Upper lobe of left lung (tissue), 6 donors: ENCODE results near the gene SVOP. TPM values are rescaled to one million over a fixed set of nuclear protein-coding genes. Genes with fewer than 3 reads are reported as not detected.
"Not testable (repeated sequence)": the region's sequence is repeated elsewhere in the genome, so short reads cannot be mapped to it uniquely, and the experiment has no call there.

ENCODE experiments used
- ATAC-seq, 2 donors: fragments of 200-7000 bp; cut with Tn5 transposase; one replicate each; pipeline ENCODE4 v1.9.1; 2022; ENCODE audit warnings: mild to moderate bottlenecking in 2 of 2, moderate library complexity in 2 of 2; ENCODE audit not compliant: low FRiP score in 2 of 2
- DNase-seq, 2 donors: peaks; one replicate each; pipeline ENCODE4 v3.0.0-alpha.2; 2019 to 2020
- H3K27ac ChIP-seq, 4 donors: fragments of 200-600 bp; sonication (generic); one replicate each; pipeline ENCODE4 v1.5.1; 2016 to 2019
- H3K27me3 ChIP-seq, 4 donors: fragments of 200-600 bp; sonication (generic); one replicate each; pipeline ENCODE4 v1.5.1; 2017 to 2019
- H3K36me3 ChIP-seq, 4 donors: fragments of 200-600 bp; sonication (generic); one replicate each; pipeline ENCODE4 v1.5.1; 2016 to 2019
- H3K4me1 ChIP-seq, 4 donors: fragments of 200-600 bp; sonication (generic); one replicate each; pipeline ENCODE4 v1.5.1; 2018 to 2019
- H3K4me3 ChIP-seq, 4 donors: fragments of 200-600 bp; sonication (generic); one replicate each; pipeline ENCODE4 v1.5.1; 2017 to 2019; ENCODE audit warnings: mild to moderate bottlenecking in 2 of 4, moderate library complexity in 1 of 4
- H3K9me3 ChIP-seq, 4 donors: fragments of 200-600 bp; sonication (generic); one replicate each; pipeline ENCODE4 v1.5.1; 2018 to 2019
- CTCF ChIP-seq, 6 experiments: fragments of 450-650 bp in 4 of 6; fragments of 200-600 bp in 2 of 6; sonication (generic) in 2 of 6; IDR thresholded peaks; one replicate each; pipeline ENCODE4 v1.5.1; 2016 to 2019; ENCODE audit warnings: antibody characterized with exemption in 6 of 6
- EP300 ChIP-seq, 4 donors: sonication (generic); formaldehyde crosslinking; IDR thresholded peaks; one replicate each; pipeline ENCODE4 v1.5.1; 2017; ENCODE audit warnings: antibody characterized with exemption in 4 of 4, control low read depth in 2 of 4
- POLR2A ChIP-seq, 4 donors: fragments of 450-650 bp; IDR thresholded peaks; one replicate each; pipeline ENCODE4 v1.5.1; 2016 to 2017; ENCODE audit warnings: antibody characterized with exemption in 4 of 4, mild to moderate bottlenecking in 2 of 4
- POLR2AphosphoS5 ChIP-seq, 2 donors: sonication (generic); formaldehyde crosslinking; IDR thresholded peaks; one replicate each; pipeline ENCODE4 v1.5.1; 2017; ENCODE audit warnings: antibody characterized with exemption in 2 of 2
- WGBS, 2 donors: methylation state at CpG; one replicate each; pipeline ENCODE4 v1.1.5; 2017 to 2018; 5-methylcytosine and 5-hydroxymethylcytosine counted together
- total RNA-seq, 6 donors: library from RNA; depleted of rRNA in 4 of 6; stranded (reverse); fragments of >200 nt in 4 of 6; gene quantifications; one replicate each; pipeline versions ENCODE4 v1.1.0 to v1.2.1, GENCODE V29; 2016 to 2021
- donor health status: DM: no; HTN: no; CAD: no; lungs with moderate emphysema.
- donor health status: DM: no; HTN: yes; CAD: no; lungs with severe emphysema.

The SVOP gene
- total RNA-seq, 6 donors from 2014 or later: not detected

- DNase-seq: no peak
- Histone ChIP-seq H3K4me3 (no peak overlapping the region), H3K9me3 (no peaks in the 10 kb centered on the region), H3K4me1 (no peaks in the 10 kb centered on the region), H3K27ac (no peak overlapping the region), H3K27me3 (no peaks in the 10 kb centered on the region), H3K36me3 (no peaks in the 10 kb centered on the region)
- no peak for TF ChIP-seq POLR2A (IDR thresholded peaks at IDR 0.05)
- TF ChIP-seq POLR2AphosphoS5 (IDR thresholded peaks at IDR 0.05): no peak
- TF ChIP-seq EP300 (IDR thresholded peaks at IDR 0.05): no peak
- no peak for TF ChIP-seq CTCF (IDR thresholded peaks at IDR 0.05)
- ATAC-seq: no peak
- 45 to 49% methylated on average over 2 of the region's 2 CpGs for WGBS, 2 donors
Observed at GRCh38 chr12:109029411-109029810, 8.5 kb upstream of the SVOP start.

- ATAC-seq, H3K36me3 ChIP-seq, H3K4me3 ChIP-seq, H3K4me1 ChIP-seq, H3K27me3 ChIP-seq, H3K27ac ChIP-seq, DNase-seq, H3K9me3 ChIP-seq: not testable (repeated sequence)
- 56 to 64% methylated on average over 3 of the region's 3 CpGs for WGBS, 2 donors
Observed at GRCh38 chr12:109028624-109029023, 7.8 kb upstream of the SVOP start.

GRCh38 chr12:109027767-109028166 is 6.9 kb upstream of the SVOP start:
- WGBS, 2 donors: 14 to 17% methylated on average over 1 of the region's 1 CpG
- no peaks in the 10 kb centered on the region for H3K4me1 ChIP-seq
- H3K36me3 ChIP-seq: no peaks in the 10 kb centered on the region
- no peak for ATAC-seq
- no peak for DNase-seq
- TF ChIP-seq CTCF (IDR thresholded peaks at IDR 0.05) (no peak), POLR2AphosphoS5 (IDR thresholded peaks at IDR 0.05) (no peak), EP300 (IDR thresholded peaks at IDR 0.05) (no peak), POLR2A (IDR thresholded peaks at IDR 0.05) (no peak)
- H3K4me3 ChIP-seq: no peak overlapping the region
- H3K27me3 ChIP-seq: no peaks in the 10 kb centered on the region
- no peaks in the 10 kb centered on the region for H3K9me3 ChIP-seq
- H3K27ac ChIP-seq: no peak overlapping the region

GRCh38 chr12:109020146-109020795 is 597 bp downstream of the SVOP start:
- Histone ChIP-seq H3K27me3 (no peaks in the 10 kb centered on the region), H3K36me3 (no peaks in the 10 kb centered on the region), H3K27ac (no peak overlapping the region), H3K9me3 (no peaks in the 10 kb centered on the region), H3K4me1 (no peaks in the 10 kb centered on the region), H3K4me3 (no peak overlapping the region)
- no peak for ATAC-seq
- no peak for TF ChIP-seq POLR2AphosphoS5 (IDR thresholded peaks at IDR 0.05)
- no peak for TF ChIP-seq EP300 (IDR thresholded peaks at IDR 0.05)
- TF ChIP-seq CTCF (IDR thresholded peaks at IDR 0.05): no peak
- TF ChIP-seq POLR2A (IDR thresholded peaks at IDR 0.05): no peak
- 57 to 63% methylated on average over 7 of the region's 7 CpGs for WGBS, 2 donors
- no peak for DNase-seq

GRCh38 chr12:109018296-109018695 is 2.6 kb downstream of the SVOP start:
- no peak for ATAC-seq
- no peaks in the 10 kb centered on the region for H3K4me1 ChIP-seq
- no peaks in the 10 kb centered on the region for H3K27me3 ChIP-seq
- H3K9me3 ChIP-seq: no peaks in the 10 kb centered on the region
- no peak overlapping the region for H3K27ac ChIP-seq
- H3K36me3 ChIP-seq: no peaks in the 10 kb centered on the region
- 69 to 73% methylated on average over 4 of the region's 4 CpGs for WGBS, 2 donors
- TF ChIP-seq POLR2A (IDR thresholded peaks at IDR 0.05): no peak
- TF ChIP-seq POLR2AphosphoS5 (IDR thresholded peaks at IDR 0.05): no peak
- no peak for TF ChIP-seq CTCF (IDR thresholded peaks at IDR 0.05)
- TF ChIP-seq EP300 (IDR thresholded peaks at IDR 0.05): no peak
- DNase-seq: no peak
- no peak overlapping the region for H3K4me3 ChIP-seq
